ENCODE data around the gene PPIL4.

Gene PPIL4

GRCh38 chr6:149459761-149460160 is 86.1 kb downstream of the PPIL4 start:
- DNase-seq (ENCODE audit: low read depth), result no peak

GRCh38 chr6:149458806-149459205 is 87.0 kb downstream of the PPIL4 start:
- DNase-seq (ENCODE audit: low read depth), result no peak

- no peak for DNase-seq (ENCODE audit: low read depth)
Observed at GRCh38 chr6:149458196-149458595, 87.6 kb downstream of the PPIL4 start.

GRCh38 chr6:149457316-149457884 is 88.4 kb downstream of the PPIL4 start:
- no peak for DNase-seq (ENCODE audit: low read depth)

GRCh38 chr6:149456311-149457021 is 89.4 kb downstream of the PPIL4 start:
- DNase-seq (ENCODE audit: low read depth), result no peak

- no peak for DNase-seq (ENCODE audit: low read depth)
Observed at GRCh38 chr6:149455031-149455732, 90.7 kb downstream of the PPIL4 start.

Measured in stimulated activated CD8-positive, alpha-beta memory T cell treated with anti-CD3 and anti-CD28 coated beads, Interleukin-12 subunit alpha, Interleukin-12 subunit beta, amount 100 ng/mL, for 4 hours (primary cell).